ENCODE data around the gene CD300LG. TPM values are rescaled to one million over a fixed set of nuclear protein-coding genes. Genes with fewer than 3 reads are reported as not detected.
A peak's percentile ranks its signal among the peaks of the same experiment; 100 is the strongest.

The CD300LG gene
- polyA plus RNA-seq, 2 of the 4 experiments (the other 2 are of a cell fraction): not detected

- POLR2A ChIA-PET: no interaction called here
- CTCF ChIA-PET: interaction anchor here (0.8 to 2.9 kb wide), 3 partner anchors 10 to 38 kb away, joined by 3 to 19 read pairs (median 6); partner anchors contain the start of genes CD300LG and CFAP97D1
- H3K4me3 ChIP-seq: no peak overlapping the region
- H3K4me1 ChIP-seq: no peaks in the 10 kb centered on the region
- H3K9me3 ChIP-seq: no peaks in the 10 kb centered on the region
- WGBS (ENCODE audit: missing lambda C conversion rate): 88% methylated on average over 4 of the region's 4 CpGs
- ATAC-seq (no peak), DNase-seq (ENCODE audit: low read depth in 1 of 2, low spot score in 1 of 2) (no peak), FAIRE-seq (no peak)
- no peak overlapping the region for H3K27ac ChIP-seq
- no peak overlapping the region for H3K4me2 ChIP-seq
- TF ChIP-seq FOSL2 (IDR thresholded peaks at IDR 0.05) (no peak), FOSL2 (CRISPR knock-in tag; IDR thresholded peaks at IDR 0.05) (peak; percentile 31), FOSB (CRISPR knock-in tag; IDR thresholded peaks at IDR 0.05) (no peak)
These were observed 38.9 kb upstream of the CD300LG start for GRCh38 chr17:43808076-43808475.

- peaks cover 2% of the 10 kb centered on the region; the same call in 2 of the 3 replicates for H3K4me1 ChIP-seq
- POLR2A ChIA-PET: no interaction called here
- no peak for DNase-seq (ENCODE audit: low read depth in 1 of 2, low spot score in 1 of 2)
- H3K9me3 ChIP-seq: no peaks in the 10 kb centered on the region
- no peak overlapping the region for H3K4me2 ChIP-seq
- H3K27ac ChIP-seq: no peak overlapping the region
- TF ChIP-seq GATA3 (IDR thresholded peaks at IDR 0.05; ENCODE audit: borderline replicate concordance) (no peak), NPAS2 (CRISPR knock-in tag; IDR thresholded peaks at IDR 0.05; ENCODE audit: borderline replicate concordance) (no peak), ELK1 (IDR thresholded peaks at IDR 0.05; ENCODE audit: low read depth, low read length) (no peak)
- no peak for ATAC-seq
- 90% methylated on average over 5 of the region's 5 CpGs for WGBS (ENCODE audit: missing lambda C conversion rate)
- no peak overlapping the region for H3K4me3 ChIP-seq
- CTCF ChIA-PET: interaction anchor here (0.8 to 2.4 kb wide), 3 partner anchors 9 to 49 kb away, joined by 3 to 6 read pairs (median 3); partner anchors contain the start of gene CFAP97D1
- FAIRE-seq: no peak
These were observed 37.9 kb upstream of the CD300LG start for GRCh38 chr17:43809121-43809520.

GRCh38 chr17:43810226-43810715 is 36.7 kb upstream of the CD300LG start:
- no peak for FAIRE-seq
- Histone ChIP-seq H3K27ac (no peak overlapping the region), H3K9me3 (no peaks in the 10 kb centered on the region), H3K4me1 (peaks cover 13% of the 10 kb centered on the region), H3K4me2 (no peak overlapping the region), H3K4me3 (no peak overlapping the region)
- TF ChIP-seq EP300 (IDR thresholded peaks at IDR 0.05): no peak
- no peak for TF ChIP-seq HDAC2 (IDR thresholded peaks at IDR 0.05)
- no peak for TF ChIP-seq POLR2AphosphoS2 (conservative IDR thresholded peaks at IDR 0.05; ENCODE audit: low read length)
- TF ChIP-seq MAZ (IDR thresholded peaks at IDR 0.05; ENCODE audit: borderline replicate concordance, low read depth, low read length): no peak
- no peak for TF ChIP-seq BHLHE40 (IDR thresholded peaks at IDR 0.05; ENCODE audit: low read depth, low read length)
- no peak for TF ChIP-seq JUNB (IDR thresholded peaks at IDR 0.05)
- DNase-seq (ENCODE audit: low read depth in 1 of 2, low spot score in 1 of 2): no peak
- CTCF ChIA-PET: interaction anchor here (1.2 to 2.0 kb wide), 2 partner anchors 36 to 116 kb away, joined by 3 to 10 read pairs; no protein-coding TSS in a partner anchor
- WGBS (ENCODE audit: missing lambda C conversion rate): 91% methylated on average over 4 of the region's 4 CpGs
- no peak for ATAC-seq
- POLR2A ChIA-PET: no interaction called here

GRCh38 chr17:43810823-43811222 is 36.2 kb upstream of the CD300LG start:
- ChIA-PET CTCF (interaction anchor here (1.0 to 2.0 kb wide), 3 partner anchors 9 to 116 kb away, joined by 3 to 10 read pairs (median 3); no protein-coding TSS in a partner anchor), POLR2A (no interaction called here)
- 95% methylated on average over 5 of the region's 5 CpGs for WGBS (ENCODE audit: missing lambda C conversion rate)
- TF ChIP-seq CEBPB (IDR thresholded peaks at IDR 0.05) (no peak), HOXA7 (CRISPR knock-in tag; IDR thresholded peaks at IDR 0.05) (no peak), ATOH8 (CRISPR knock-in tag; IDR thresholded peaks at IDR 0.05; ENCODE audit: low read depth) (no peak), PHF8 (IDR thresholded peaks at IDR 0.05; ENCODE audit: borderline replicate concordance, low read depth) (no peak)
- no peak for DNase-seq (ENCODE audit: low read depth in 1 of 2, low spot score in 1 of 2)
- peaks cover 19% of the 10 kb centered on the region for H3K4me1 ChIP-seq
- H3K27ac ChIP-seq: no peak overlapping the region
- H3K4me2 ChIP-seq: no peak overlapping the region
- no peaks in the 10 kb centered on the region for H3K9me3 ChIP-seq
- H3K4me3 ChIP-seq: no peak overlapping the region
- ATAC-seq: no peak
- no peak for FAIRE-seq
